Measurements from ENCODE around the gene CUEDC1.

CUEDC1 gene

GRCh38 chr17:57868910-57869616, 86.1 kb downstream of the CUEDC1 start:
- peak overlapping the region; percentile 72 to 95 for H3K27ac ChIP-seq
- TF ChIP-seq, protein P1, sequence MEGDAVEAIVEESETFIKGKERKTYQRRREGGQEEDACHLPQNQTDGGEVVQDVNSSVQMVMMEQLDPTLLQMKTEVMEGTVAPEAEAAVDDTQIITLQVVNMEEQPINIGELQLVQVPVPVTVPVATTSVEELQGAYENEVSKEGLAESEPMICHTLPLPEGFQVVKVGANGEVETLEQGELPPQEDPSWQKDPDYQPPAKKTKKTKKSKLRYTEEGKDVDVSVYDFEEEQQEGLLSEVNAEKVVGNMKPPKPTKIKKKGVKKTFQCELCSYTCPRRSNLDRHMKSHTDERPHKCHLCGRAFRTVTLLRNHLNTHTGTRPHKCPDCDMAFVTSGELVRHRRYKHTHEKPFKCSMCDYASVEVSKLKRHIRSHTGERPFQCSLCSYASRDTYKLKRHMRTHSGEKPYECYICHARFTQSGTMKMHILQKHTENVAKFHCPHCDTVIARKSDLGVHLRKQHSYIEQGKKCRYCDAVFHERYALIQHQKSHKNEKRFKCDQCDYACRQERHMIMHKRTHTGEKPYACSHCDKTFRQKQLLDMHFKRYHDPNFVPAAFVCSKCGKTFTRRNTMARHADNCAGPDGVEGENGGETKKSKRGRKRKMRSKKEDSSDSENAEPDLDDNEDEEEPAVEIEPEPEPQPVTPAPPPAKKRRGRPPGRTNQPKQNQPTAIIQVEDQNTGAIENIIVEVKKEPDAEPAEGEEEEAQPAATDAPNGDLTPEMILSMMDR (IDR thresholded peaks at IDR 0.05): no peak
- no peak overlapping the region for H3K4me3 ChIP-seq
- no peak for DNase-seq (ENCODE audit: low spot score)

GRCh38 chr17:57868007-57868909, 87.0 kb downstream of the CUEDC1 start:
- peak overlapping the region; percentile 72 to 95 for H3K27ac ChIP-seq
- peak overlapping the region; percentile 2 for H3K4me3 ChIP-seq
- TF ChIP-seq, protein P1 (IDR thresholded peaks at IDR 0.05): no peak
- DNase-seq (ENCODE audit: low spot score): peak; percentile 90

DNA sequence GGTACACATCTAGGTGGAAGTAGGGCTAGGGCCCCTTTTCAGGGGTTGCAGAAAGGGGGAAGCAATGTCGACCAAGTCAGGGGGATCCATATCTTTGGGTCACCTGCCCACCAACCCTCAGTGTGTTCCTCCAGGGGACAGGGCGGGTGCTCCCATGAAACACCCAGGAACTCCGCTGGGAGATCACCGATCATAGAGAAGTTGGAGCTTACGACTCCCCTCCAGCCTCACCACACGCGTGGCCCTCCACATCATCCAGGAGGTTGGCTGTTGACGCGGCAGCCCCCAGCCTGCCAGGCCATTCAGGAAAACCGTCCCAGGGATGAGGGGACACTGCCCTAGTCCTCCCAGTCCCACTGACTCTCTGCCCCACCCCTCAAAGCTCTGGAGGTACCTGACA, 88.1 kb downstream of the CUEDC1 start:
- peak overlapping the region; percentile 72 to 95 for H3K27ac ChIP-seq
- no peak overlapping the region for H3K4me3 ChIP-seq
- TF ChIP-seq, protein P1 (IDR thresholded peaks at IDR 0.05): no peak
- DNase-seq (ENCODE audit: low spot score): no peak

DNA sequence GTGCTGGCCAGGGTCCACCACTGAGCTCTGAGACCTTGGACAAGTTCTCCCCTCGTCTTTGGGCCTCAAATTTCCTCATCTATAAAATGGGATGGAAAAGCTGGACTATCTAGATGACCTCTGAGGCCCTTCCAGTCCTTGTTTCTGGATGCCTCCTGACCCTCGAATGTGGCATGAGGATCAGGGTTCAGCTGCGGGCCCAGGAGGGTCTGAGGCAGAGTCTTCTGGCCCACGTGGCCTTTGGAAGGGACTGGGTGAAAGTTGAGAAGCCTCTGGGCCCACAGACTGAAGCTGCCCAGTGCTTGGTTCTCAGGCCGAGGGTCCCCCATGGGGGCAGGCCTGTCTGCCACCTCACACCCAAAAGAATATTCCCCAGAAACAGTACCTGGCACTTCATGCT, 88.5 kb downstream of the CUEDC1 start:
- peak overlapping the region; percentile 72 to 95 for H3K27ac ChIP-seq

DNA sequence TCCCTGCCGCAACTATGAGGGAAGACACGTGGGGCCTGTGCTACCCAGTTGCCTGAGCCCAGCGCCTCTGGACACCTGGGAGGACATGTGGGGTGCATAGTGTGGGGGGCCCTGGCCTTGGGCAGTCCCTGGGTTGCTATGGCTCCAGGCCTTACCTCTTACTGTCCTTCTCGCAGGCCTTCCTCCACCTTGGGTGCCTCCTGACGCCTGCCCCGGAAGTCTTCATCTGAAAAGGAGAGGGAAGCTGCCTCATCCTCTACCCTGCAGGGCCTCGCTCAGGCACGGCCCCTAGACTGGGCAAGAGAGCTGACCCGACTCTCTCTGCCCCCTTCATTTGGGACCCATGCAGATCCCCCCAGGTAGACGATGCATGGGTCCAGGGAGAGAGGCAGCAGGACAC, 88.9 kb downstream of the CUEDC1 start:
- Histone ChIP-seq H3K27ac (peak overlapping the region in 1 of 2 donors; percentile 72), H3K4me3 (no peak overlapping the region)
- no peak for DNase-seq (ENCODE audit: low spot score)
- TF ChIP-seq, protein P1 (IDR thresholded peaks at IDR 0.05): no peak

More for the DNA sequence above, 88.5 kb downstream of the CUEDC1 start:
- no peak for DNase-seq (ENCODE audit: low spot score)
- TF ChIP-seq, protein P1 (IDR thresholded peaks at IDR 0.05): no peak
- H3K4me3 ChIP-seq: no peak overlapping the region

DNA sequence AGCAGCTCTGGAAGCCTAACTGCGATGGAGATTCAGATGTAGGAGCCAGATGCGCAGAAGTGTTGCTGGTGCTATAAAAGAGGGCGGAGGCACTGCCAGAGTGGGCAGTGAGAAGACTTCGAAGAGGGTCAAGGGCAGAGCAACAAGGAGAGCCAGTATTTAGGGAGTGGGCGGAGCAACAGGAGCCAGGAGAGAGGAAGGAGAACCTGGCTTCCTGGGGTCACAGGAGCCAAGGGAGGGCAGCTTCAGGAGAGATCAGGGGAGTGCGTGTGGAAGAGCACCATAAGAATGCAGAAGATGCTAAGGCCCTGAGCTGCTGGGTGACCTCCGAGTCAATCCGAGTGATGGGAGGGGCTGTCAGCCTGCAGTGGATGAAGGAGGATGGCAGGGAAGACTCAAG, 90.9 kb downstream of the CUEDC1 start:
- Histone ChIP-seq H3K27ac (no peak overlapping the region), H3K4me3 (no peak overlapping the region)
- DNase-seq (ENCODE audit: low spot score): no peak
- TF ChIP-seq, protein P1 (IDR thresholded peaks at IDR 0.05): no peak
